ENCODE measurements around the gene DHCR24.

The DHCR24 gene

GRCh38 chr1:54816130-54816529, 70.9 kb downstream of the DHCR24 start:
- Histone ChIP-seq H3K27ac (replicated peaks; ENCODE audit: low read length) (no peak overlapping the region), H2BK120ac (ENCODE audit: low read depth, low read length) (no peak overlapping the region), H3K36me3 (replicated peaks in 1 of 2; ENCODE audit: control insufficient read depth in 2 of 2, insufficient read depth in 2 of 2, low read length in 2 of 2) (no peaks in the 10 kb centered on the region), H3K23ac (ENCODE audit: low read depth, low read length, poor library complexity) (no peak overlapping the region), H3K9me3 (replicated peaks in 1 of 2; ENCODE audit: control insufficient read depth in 2 of 2, insufficient read depth in 1 of 2, low read depth in 1 of 2, low read length in 2 of 2) (no peaks in the 10 kb centered on the region), H2BK15ac (ENCODE audit: low read length) (no peak overlapping the region), H2AK5ac (ENCODE audit: low read depth, low read length) (no peak overlapping the region), H3K4me3 (ENCODE audit: low read length in 2 of 2) (no peak overlapping the region), H4K8ac (ENCODE audit: low read depth, low read length) (no peak overlapping the region), H2AFZ (ENCODE audit: low read length) (no peak overlapping the region), H3K4me2 (ENCODE audit: insufficient read depth, low read length, poor library complexity, severe bottlenecking) (no peak overlapping the region), H3K14ac (ENCODE audit: low read length) (no peak overlapping the region), H3K4ac (ENCODE audit: low read length) (no peak overlapping the region), H3K9ac (ENCODE audit: low read depth, low read length, poor library complexity) (no peak overlapping the region), H3K79me1 (ENCODE audit: low read depth, low read length) (no peaks in the 10 kb centered on the region), H3K4me1 (ENCODE audit: control insufficient read depth in 2 of 2, insufficient read depth in 1 of 2, low read depth in 1 of 2, low read length in 2 of 2) (peaks cover 8% of the 10 kb centered on the region in 2 donors), H3K27me3 (ENCODE audit: control insufficient read depth in 3 of 3, insufficient read depth in 3 of 3, low read depth in 1 of 3, low read length in 3 of 3) (peaks cover 0 to 37% (median 0%) of the 10 kb centered on the region in 3 experiments), H2BK5ac (ENCODE audit: low read length) (no peak overlapping the region), H2BK12ac (ENCODE audit: low read length) (no peak overlapping the region), H4K91ac (ENCODE audit: low read depth, low read length, poor library complexity) (no peak overlapping the region), H3K18ac (ENCODE audit: low read length) (no peak overlapping the region)
- DNase-seq (ENCODE audit: low spot score): no peak
- no CpG with 5 or more reads among the region's 6 CpGs for WGBS, 2 donors (ENCODE audit: extremely low coverage in 2 of 2, insufficient read length in 2 of 2, insufficient replicate concordance in 1 of 2)

DNA sequence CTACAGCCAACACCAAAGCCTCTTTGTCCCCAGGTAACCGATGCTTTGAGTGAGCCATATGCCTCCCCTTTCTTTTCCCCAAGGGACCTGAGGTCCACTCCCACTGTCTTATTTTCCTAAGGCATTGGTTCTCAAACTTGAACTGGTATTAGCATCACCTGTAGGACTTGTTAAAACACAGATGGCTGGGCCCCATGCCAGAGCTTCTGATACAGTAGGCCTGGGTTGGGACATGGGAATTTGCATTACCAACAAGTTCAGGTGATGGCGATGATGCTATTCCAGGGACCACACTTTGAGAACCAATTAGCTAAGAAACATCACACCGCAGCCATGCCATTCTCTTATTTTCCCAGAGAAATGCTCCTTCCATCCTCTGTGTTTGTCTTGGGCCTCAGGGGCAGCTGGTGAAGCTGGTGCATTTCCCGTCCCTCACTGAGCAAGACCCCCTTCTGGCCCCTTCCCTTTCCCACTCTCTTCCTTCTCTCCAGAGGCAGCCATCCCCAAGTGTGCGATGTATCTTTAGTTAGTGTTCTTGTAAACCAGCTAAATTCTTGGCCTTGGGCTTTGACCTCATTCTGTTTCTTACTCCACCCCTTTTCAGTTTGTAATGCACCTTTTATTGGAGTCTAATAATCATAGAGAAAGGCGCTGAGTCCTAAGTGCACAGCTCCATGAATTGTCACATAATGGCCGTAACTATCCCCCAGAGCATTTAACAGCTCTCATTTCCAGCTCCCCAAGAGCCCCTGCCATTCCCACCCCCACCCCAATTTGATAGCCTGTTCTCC, 71.7 kb downstream of the DHCR24 start:
- no peak overlapping the region for H3K4me3 ChIP-seq (ENCODE audit: low read length in 2 of 2)
- H3K18ac ChIP-seq (ENCODE audit: low read length): no peak overlapping the region
- no peak overlapping the region for H3K4ac ChIP-seq (ENCODE audit: low read length)
- no peak overlapping the region for H3K27ac ChIP-seq (replicated peaks; ENCODE audit: low read length)
- H4K91ac ChIP-seq (ENCODE audit: low read depth, low read length, poor library complexity): no peak overlapping the region
- no peaks in the 10 kb centered on the region for H3K36me3 ChIP-seq (replicated peaks in 1 of 2; ENCODE audit: control insufficient read depth in 2 of 2, insufficient read depth in 2 of 2, low read length in 2 of 2)
- no peak overlapping the region for H2BK12ac ChIP-seq (ENCODE audit: low read length)
- no peak overlapping the region for H3K23ac ChIP-seq (ENCODE audit: low read depth, low read length, poor library complexity)
- H2BK120ac ChIP-seq (ENCODE audit: low read depth, low read length): no peak overlapping the region
- H3K79me1 ChIP-seq (ENCODE audit: low read depth, low read length): no peaks in the 10 kb centered on the region
- no peak for DNase-seq (ENCODE audit: low spot score)
- no peak overlapping the region for H2AFZ ChIP-seq (ENCODE audit: low read length)
- WGBS, 2 donors (ENCODE audit: extremely low coverage in 2 of 2, insufficient read length in 2 of 2, insufficient replicate concordance in 1 of 2): no CpG with 5 or more reads among the region's 7 CpGs
- no peak overlapping the region for H2AK5ac ChIP-seq (ENCODE audit: low read depth, low read length)
- H2BK5ac ChIP-seq (ENCODE audit: low read length): no peak overlapping the region
- H3K4me1 ChIP-seq (ENCODE audit: control insufficient read depth in 2 of 2, insufficient read depth in 1 of 2, low read depth in 1 of 2, low read length in 2 of 2): peaks cover 8% of the 10 kb centered on the region in 2 donors
- H4K8ac ChIP-seq (ENCODE audit: low read depth, low read length): no peak overlapping the region
- peaks cover 0 to 42% (median 0%) of the 10 kb centered on the region in 3 experiments for H3K27me3 ChIP-seq (ENCODE audit: control insufficient read depth in 3 of 3, insufficient read depth in 3 of 3, low read depth in 1 of 3, low read length in 3 of 3)
- no peak overlapping the region for H3K4me2 ChIP-seq (ENCODE audit: insufficient read depth, low read length, poor library complexity, severe bottlenecking)
- no peaks in the 10 kb centered on the region for H3K9me3 ChIP-seq (replicated peaks in 1 of 2; ENCODE audit: control insufficient read depth in 2 of 2, insufficient read depth in 1 of 2, low read depth in 1 of 2, low read length in 2 of 2)
- H3K14ac ChIP-seq (ENCODE audit: low read length): no peak overlapping the region
- H3K9ac ChIP-seq (ENCODE audit: low read depth, low read length, poor library complexity): no peak overlapping the region
- H2BK15ac ChIP-seq (ENCODE audit: low read length): no peak overlapping the region

GRCh38 chr1:54814571-54814970, 72.4 kb downstream of the DHCR24 start:
- DNase-seq (ENCODE audit: low spot score): no peak
- no peak overlapping the region for H3K23ac ChIP-seq (ENCODE audit: low read depth, low read length, poor library complexity)
- H3K27ac ChIP-seq (replicated peaks; ENCODE audit: low read length): no peak overlapping the region
- WGBS, 2 donors (ENCODE audit: extremely low coverage in 2 of 2, insufficient read length in 2 of 2, insufficient replicate concordance in 1 of 2): no CpG with 5 or more reads among the region's 5 CpGs
- no peak overlapping the region for H3K4me2 ChIP-seq (ENCODE audit: insufficient read depth, low read length, poor library complexity, severe bottlenecking)
- H3K79me1 ChIP-seq (ENCODE audit: low read depth, low read length): no peaks in the 10 kb centered on the region
- H3K18ac ChIP-seq (ENCODE audit: low read length): no peak overlapping the region
- H3K9ac ChIP-seq (ENCODE audit: low read depth, low read length, poor library complexity): no peak overlapping the region
- H4K91ac ChIP-seq (ENCODE audit: low read depth, low read length, poor library complexity): no peak overlapping the region
- H2AK5ac ChIP-seq (ENCODE audit: low read depth, low read length): peak overlapping the region; percentile 44
- no peak overlapping the region for H3K4me3 ChIP-seq (ENCODE audit: low read length in 2 of 2)
- H3K14ac ChIP-seq (ENCODE audit: low read length): no peak overlapping the region
- peaks cover 8% of the 10 kb centered on the region in 2 donors for H3K4me1 ChIP-seq (ENCODE audit: control insufficient read depth in 2 of 2, insufficient read depth in 1 of 2, low read depth in 1 of 2, low read length in 2 of 2)
- H2BK15ac ChIP-seq (ENCODE audit: low read length): peak overlapping the region; percentile 30
- H2BK12ac ChIP-seq (ENCODE audit: low read length): peak overlapping the region; percentile 32
- H2AFZ ChIP-seq (ENCODE audit: low read length): no peak overlapping the region
- no peaks in the 10 kb centered on the region for H3K36me3 ChIP-seq (replicated peaks in 1 of 2; ENCODE audit: control insufficient read depth in 2 of 2, insufficient read depth in 2 of 2, low read length in 2 of 2)
- no peak overlapping the region for H4K8ac ChIP-seq (ENCODE audit: low read depth, low read length)
- no peak overlapping the region for H2BK120ac ChIP-seq (ENCODE audit: low read depth, low read length)
- H2BK5ac ChIP-seq (ENCODE audit: low read length): no peak overlapping the region
- peaks cover 0 to 45% (median 0%) of the 10 kb centered on the region in 3 experiments for H3K27me3 ChIP-seq (ENCODE audit: control insufficient read depth in 3 of 3, insufficient read depth in 3 of 3, low read depth in 1 of 3, low read length in 3 of 3)
- H3K4ac ChIP-seq (ENCODE audit: low read length): no peak overlapping the region
- no peaks in the 10 kb centered on the region for H3K9me3 ChIP-seq (replicated peaks in 1 of 2; ENCODE audit: control insufficient read depth in 2 of 2, insufficient read depth in 1 of 2, low read depth in 1 of 2, low read length in 2 of 2)

- Histone ChIP-seq H4K8ac (ENCODE audit: low read depth, low read length) (no peak overlapping the region), H3K4me3 (ENCODE audit: low read length in 2 of 2) (no peak overlapping the region), H3K23ac (ENCODE audit: low read depth, low read length, poor library complexity) (no peak overlapping the region), H2BK120ac (ENCODE audit: low read depth, low read length) (no peak overlapping the region), H3K18ac (ENCODE audit: low read length) (peak overlapping the region; percentile 24), H2BK12ac (ENCODE audit: low read length) (no peak overlapping the region), H3K14ac (ENCODE audit: low read length) (no peak overlapping the region), H3K27me3 (ENCODE audit: control insufficient read depth in 3 of 3, insufficient read depth in 3 of 3, low read depth in 1 of 3, low read length in 3 of 3) (peaks cover 0 to 46% (median 0%) of the 10 kb centered on the region in 3 experiments), H4K91ac (ENCODE audit: low read depth, low read length, poor library complexity) (no peak overlapping the region), H3K4me2 (ENCODE audit: insufficient read depth, low read length, poor library complexity, severe bottlenecking) (peak overlapping the region; percentile 12), H2AFZ (ENCODE audit: low read length) (no peak overlapping the region), H3K79me1 (ENCODE audit: low read depth, low read length) (no peaks in the 10 kb centered on the region), H3K4ac (ENCODE audit: low read length) (no peak overlapping the region), H3K4me1 (ENCODE audit: control insufficient read depth in 2 of 2, insufficient read depth in 1 of 2, low read depth in 1 of 2, low read length in 2 of 2) (peaks cover 8% of the 10 kb centered on the region in 2 donors), H2BK5ac (ENCODE audit: low read length) (no peak overlapping the region), H2AK5ac (ENCODE audit: low read depth, low read length) (peak overlapping the region; percentile 44), H3K27ac (replicated peaks; ENCODE audit: low read length) (no peak overlapping the region), H3K9me3 (replicated peaks in 1 of 2; ENCODE audit: control insufficient read depth in 2 of 2, insufficient read depth in 1 of 2, low read depth in 1 of 2, low read length in 2 of 2) (no peaks in the 10 kb centered on the region), H3K9ac (ENCODE audit: low read depth, low read length, poor library complexity) (no peak overlapping the region), H3K36me3 (replicated peaks in 1 of 2; ENCODE audit: control insufficient read depth in 2 of 2, insufficient read depth in 2 of 2, low read length in 2 of 2) (no peaks in the 10 kb centered on the region), H2BK15ac (ENCODE audit: low read length) (peak overlapping the region; percentile 30)
- DNase-seq (ENCODE audit: low spot score): no peak
- no CpG with 5 or more reads among the region's 10 CpGs for WGBS, 2 donors (ENCODE audit: extremely low coverage in 2 of 2, insufficient read length in 2 of 2, insufficient replicate concordance in 1 of 2)
Measured at GRCh38 chr1:54814126-54814498, 72.9 kb downstream of the DHCR24 start.

Data from neuronal stem cell (in vitro differentiated cells).